ENCODE results near the gene B3GNT3. TPM values are rescaled to one million over a fixed set of nuclear protein-coding genes. Genes with fewer than 3 reads are reported as not detected.

The B3GNT3 gene
- total and polyA plus RNA-seq, 2 of the 13 experiments (the other 11 are each of a cell fraction or from before 2014, with no cell fraction given), result 0.86 to 4.0 TPM

GRCh38 chr19:17796838-17797423 lies 2.0 kb downstream of the B3GNT3 start (continued):
- TF ChIP-seq EP300 (IDR thresholded peaks at IDR 0.05; ENCODE audit: low read depth in 2 of 2, low read length in 2 of 2) (0 out of 4 replicates have a peak, but pooled peaks of 1 of the 2 experiments have one; percentile 0), EP300 (CRISPR knock-in tag; IDR thresholded peaks at IDR 0.05; ENCODE audit: borderline replicate concordance) (no peak), ZNF260 (CRISPR knock-in tag; IDR thresholded peaks at IDR 0.05; ENCODE audit: borderline replicate concordance, low read depth) (no peak), ZNF275 (CRISPR knock-in tag; IDR thresholded peaks at IDR 0.05; ENCODE audit: borderline replicate concordance) (no peak), ZNF577 (CRISPR knock-in tag; IDR thresholded peaks at IDR 0.05; ENCODE audit: borderline replicate concordance, low read depth) (no peak), KDM5A (IDR thresholded peaks at IDR 0.05; ENCODE audit: borderline replicate concordance, low read length) (no peak), MAF1 (CRISPR knock-in tag; IDR thresholded peaks at IDR 0.05; ENCODE audit: borderline replicate concordance) (no peak), PHF5A (CRISPR knock-in tag; IDR thresholded peaks at IDR 0.05; ENCODE audit: low read depth, unreplicated experiment) (no peak), POGK (CRISPR knock-in tag; conservative IDR thresholded peaks at IDR 0.05) (no peak), ZFAT (CRISPR knock-in tag; conservative IDR thresholded peaks at IDR 0.05) (no peak), ZSCAN21 (CRISPR knock-in tag; IDR thresholded peaks at IDR 0.05; ENCODE audit: borderline replicate concordance) (no peak), ZBTB42 (CRISPR knock-in tag; IDR thresholded peaks at IDR 0.05) (no peak), ZBTB39 (CRISPR knock-in tag; IDR thresholded peaks at IDR 0.05) (no peak), ZNF546 (CRISPR knock-in tag; conservative IDR thresholded peaks at IDR 0.05) (no peak), CENPBD1 (CRISPR knock-in tag; IDR thresholded peaks at IDR 0.05; ENCODE audit: borderline replicate concordance, low read depth) (no peak), TBX3 (IDR thresholded peaks at IDR 0.05; ENCODE audit: borderline replicate concordance) (no peak), RXRB (CRISPR knock-in tag; IDR thresholded peaks at IDR 0.05; ENCODE audit: borderline replicate concordance) (no peak), ZNF3 (CRISPR knock-in tag; IDR thresholded peaks at IDR 0.05) (0 out of 2 replicates have a peak, but pooled peaks have one; percentile 30), ZNF770 (CRISPR knock-in tag; IDR thresholded peaks at IDR 0.05) (no peak), FOXA1 (IDR thresholded peaks at IDR 0.05) (no peak), FOXA1 (CRISPR knock-in tag; IDR thresholded peaks at IDR 0.05) (no peak), CBFB (CRISPR knock-in tag; IDR thresholded peaks at IDR 0.05) (no peak), SMAD3 (CRISPR knock-in tag; IDR thresholded peaks at IDR 0.05) (no peak)

All from HepG2 (cell line).